Mammary epithelial cell (primary cell): ENCODE results near the gene STARD10.

Experiments
- EZH2 ChIP-seq: IDR thresholded peaks from 2 replicates; pipeline ENCODE4 v1.6.1; 2012; ENCODE audit warnings: low read length, inconsistent platforms, borderline replicate concordance
- TF ChIP-seq, protein P1 (sequence below), 2 donors: IDR thresholded peaks in 1 of 2; conservative IDR thresholded peaks in 1 of 2; 2 replicates each; pipeline ENCODE4 v1.5.1; 2011 to 2012; ENCODE audit warnings: inconsistent platforms in 2 of 2, low read length in 2 of 2, mild to moderate bottlenecking in 2 of 2, control low read depth in 1 of 2, low read depth in 1 of 2; ENCODE audit not compliant: insufficient read depth in 1 of 2; ENCODE audit errors: extremely low read depth in 1 of 2

DNA sequence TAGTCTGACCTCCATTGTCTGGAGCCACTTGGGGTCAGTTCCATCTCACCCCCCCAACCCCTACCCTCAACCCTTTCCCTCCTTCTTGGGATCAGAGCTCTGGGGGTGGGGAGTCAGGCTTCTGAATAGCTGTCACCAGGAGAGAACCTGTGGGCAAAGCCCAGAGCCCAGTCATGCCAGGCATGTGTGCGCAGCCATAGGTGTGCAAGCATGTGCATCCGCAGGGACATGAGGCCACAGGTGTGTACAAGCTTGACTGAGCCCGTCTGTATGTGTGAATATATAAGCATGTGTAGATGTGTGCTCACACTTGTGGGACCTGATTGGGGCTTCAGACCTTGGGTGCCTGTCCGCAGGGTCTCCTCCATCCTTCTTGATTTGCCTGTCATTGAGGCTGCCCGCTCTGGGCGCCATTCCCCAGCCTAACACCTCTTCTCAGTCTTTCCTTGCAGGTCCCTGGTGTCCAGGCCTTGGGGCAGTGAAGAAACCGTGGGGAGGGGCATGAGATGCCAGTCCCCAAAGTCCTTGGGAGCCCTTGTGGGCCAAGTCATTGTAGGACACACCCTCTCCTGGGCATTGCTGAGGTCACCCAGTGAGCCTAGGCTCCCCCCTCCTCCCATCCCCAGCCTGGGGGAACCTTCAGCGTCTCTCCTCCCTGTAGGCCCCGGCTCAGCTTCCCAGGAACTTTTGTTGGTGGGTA lies 29.4 kb upstream of the STARD10 start:
- TF ChIP-seq, protein P1, sequence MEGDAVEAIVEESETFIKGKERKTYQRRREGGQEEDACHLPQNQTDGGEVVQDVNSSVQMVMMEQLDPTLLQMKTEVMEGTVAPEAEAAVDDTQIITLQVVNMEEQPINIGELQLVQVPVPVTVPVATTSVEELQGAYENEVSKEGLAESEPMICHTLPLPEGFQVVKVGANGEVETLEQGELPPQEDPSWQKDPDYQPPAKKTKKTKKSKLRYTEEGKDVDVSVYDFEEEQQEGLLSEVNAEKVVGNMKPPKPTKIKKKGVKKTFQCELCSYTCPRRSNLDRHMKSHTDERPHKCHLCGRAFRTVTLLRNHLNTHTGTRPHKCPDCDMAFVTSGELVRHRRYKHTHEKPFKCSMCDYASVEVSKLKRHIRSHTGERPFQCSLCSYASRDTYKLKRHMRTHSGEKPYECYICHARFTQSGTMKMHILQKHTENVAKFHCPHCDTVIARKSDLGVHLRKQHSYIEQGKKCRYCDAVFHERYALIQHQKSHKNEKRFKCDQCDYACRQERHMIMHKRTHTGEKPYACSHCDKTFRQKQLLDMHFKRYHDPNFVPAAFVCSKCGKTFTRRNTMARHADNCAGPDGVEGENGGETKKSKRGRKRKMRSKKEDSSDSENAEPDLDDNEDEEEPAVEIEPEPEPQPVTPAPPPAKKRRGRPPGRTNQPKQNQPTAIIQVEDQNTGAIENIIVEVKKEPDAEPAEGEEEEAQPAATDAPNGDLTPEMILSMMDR (conservative IDR thresholded peaks at IDR 0.05 in 1 of 2, IDR thresholded peaks at IDR 0.05 in 1 of 2; ENCODE audit: extremely low read depth in 1 of 2, insufficient read depth in 1 of 2, low read depth in 1 of 2, low read length in 2 of 2), result no peak
- TF ChIP-seq EZH2, result no peak
